GM21723 (cell line): Measurements from ENCODE around the gene CALY.

Experiments
- ATAC-seq: cut with Tn5 transposase; IDR thresholded peaks from one replicate; pipeline ENCODE4 v1.9.1; 2021; ENCODE audit warnings: mild to moderate bottlenecking, moderate library complexity; ENCODE audit not compliant: unreplicated experiment

Gene CALY

DNA sequence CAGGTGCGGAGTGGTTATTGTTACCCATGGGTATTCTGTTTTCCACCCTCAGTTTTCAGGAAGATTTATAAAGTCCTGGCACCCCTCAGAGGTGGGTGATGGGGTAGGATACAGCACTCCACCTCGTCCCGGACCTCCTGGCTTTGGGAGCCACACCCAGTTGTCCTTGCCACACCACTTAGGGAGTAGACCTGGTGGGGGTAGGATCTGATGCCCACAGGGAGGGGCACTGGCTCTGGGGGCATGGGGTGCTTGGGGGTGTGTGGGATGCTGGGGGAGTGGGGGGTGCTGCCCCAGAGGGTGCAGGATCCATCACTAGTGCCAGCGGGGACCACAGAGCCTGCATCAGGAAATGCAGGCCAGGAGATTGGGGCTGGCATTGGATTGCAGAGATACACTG is 23.5 kb downstream of the CALY start:
- no peak for ATAC-seq

DNA sequence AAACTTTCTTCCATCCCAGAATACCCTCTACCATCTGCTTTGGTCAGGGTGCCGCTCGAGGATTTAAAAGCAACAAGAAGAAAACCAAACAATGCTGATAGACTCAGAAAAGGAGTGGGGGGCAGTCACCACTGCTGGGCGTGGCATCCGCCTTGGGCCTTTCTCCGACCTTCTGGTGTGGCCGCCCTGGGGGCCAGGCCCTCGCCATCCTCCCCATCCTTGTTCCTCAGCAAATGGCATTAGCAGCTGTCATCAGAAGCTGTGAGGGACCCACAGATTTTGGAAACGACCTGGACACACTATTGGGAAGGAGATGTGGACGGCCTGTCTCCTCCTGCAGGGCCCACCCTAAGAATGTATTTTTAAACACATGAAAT is 23.9 kb downstream of the CALY start:
- no peak for ATAC-seq

- no peak for ATAC-seq
Observed at GRCh38 chr10:133312016-133312768, 24.5 kb downstream of the CALY start.

DNA sequence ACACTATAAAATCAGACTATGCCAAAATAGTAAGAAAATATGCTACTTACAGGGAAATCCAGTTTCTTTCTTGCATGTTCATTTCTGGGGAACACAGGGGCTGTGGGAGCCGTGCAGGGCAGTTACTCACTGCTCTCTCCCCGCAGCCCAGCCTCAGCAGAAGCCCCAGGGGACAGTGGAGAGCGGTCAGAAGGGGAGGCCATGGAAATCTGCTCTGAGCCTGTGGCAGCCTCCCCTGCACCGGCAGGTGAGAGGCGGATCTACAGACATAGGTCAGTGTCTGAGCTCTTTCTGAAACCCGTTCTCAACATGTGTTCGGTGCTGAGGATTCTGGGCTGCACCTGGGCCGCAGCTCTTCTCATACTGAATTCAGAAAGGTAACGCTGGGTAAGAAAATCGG is 25.1 kb downstream of the CALY start:
- ATAC-seq: no peak

- ATAC-seq: no peak
Observed at GRCh38 chr10:133310789-133311188, 25.9 kb downstream of the CALY start.

GRCh38 chr10:133310399-133310755 is 26.3 kb downstream of the CALY start:
- no peak for ATAC-seq

DNA sequence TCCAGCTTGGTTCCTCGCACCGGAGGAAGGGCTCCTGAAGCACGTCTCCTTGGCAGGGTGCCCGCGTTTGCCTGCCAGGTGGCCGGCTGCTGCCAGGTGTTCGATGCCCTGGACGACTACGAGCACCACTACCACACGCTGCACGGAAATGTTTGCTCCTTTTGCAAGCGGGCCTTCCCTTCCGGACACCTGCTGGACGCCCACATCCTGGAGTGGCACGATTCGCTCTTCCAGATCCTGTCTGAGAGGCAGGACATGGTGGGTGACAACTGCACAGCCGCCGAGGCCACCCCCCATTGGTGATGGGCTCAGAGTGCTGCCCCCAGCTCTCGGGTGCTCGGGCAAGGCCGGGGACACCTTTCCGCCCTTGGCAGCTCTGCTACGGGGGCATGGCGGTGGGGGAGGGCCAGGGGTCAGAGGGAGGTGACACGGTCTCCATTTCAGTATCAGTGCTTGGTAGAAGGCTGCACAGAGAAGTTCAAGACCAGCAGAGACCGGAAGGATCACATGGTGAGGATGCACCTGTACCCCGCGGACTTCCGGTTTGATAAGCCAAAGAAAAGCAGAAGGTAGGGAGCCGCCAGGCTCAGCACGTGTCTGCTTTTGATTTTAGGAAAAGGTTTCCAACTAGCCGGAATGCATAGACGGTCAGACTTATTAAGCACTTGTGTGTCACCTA is 26.8 kb downstream of the CALY start:
- no peak for ATAC-seq

- peak; percentile 70 for ATAC-seq
Observed at GRCh38 chr10:133309100-133309719, 27.5 kb downstream of the CALY start.

GRCh38 chr10:133308421-133309099 is 28.1 kb downstream of the CALY start, which contains the start of the genes TUBGCP2 and ZNF511:
Gene TUBGCP2, minus strand, starts transcription at chr10:133308872. Its CDS starts 5,931 bp downstream, at chr10:133302941.
Gene ZNF511, plus strand, starts transcription at chr10:133308914. Its CDS starts 30 bp downstream, at chr10:133308944.
- peak; percentile 82 for ATAC-seq

- ATAC-seq: peak; percentile 52
Observed at GRCh38 chr10:133307776-133308420, 28.8 kb downstream of the CALY start.

DNA sequence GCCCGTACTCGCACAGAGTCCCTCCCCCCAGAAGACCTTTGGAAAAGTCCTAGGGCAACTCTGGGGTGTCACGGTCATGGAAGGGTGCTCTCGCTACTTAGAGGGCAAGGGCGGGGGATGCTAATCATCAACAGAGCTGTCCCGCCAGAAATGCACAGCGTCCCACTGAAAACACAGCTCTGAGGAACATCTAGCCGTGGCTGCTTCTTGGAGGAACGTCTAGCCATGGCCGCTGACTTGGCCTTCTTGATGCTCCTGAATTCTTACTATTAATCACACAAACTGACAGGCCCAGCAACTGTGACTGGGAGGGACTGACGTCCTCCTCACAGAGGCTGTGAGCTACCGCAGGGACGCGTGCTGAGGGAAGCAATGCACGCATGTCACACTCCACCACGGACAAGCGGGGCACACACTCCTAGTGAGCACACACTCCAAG is 29.7 kb downstream of the CALY start:
- ATAC-seq: no peak

- no peak for ATAC-seq
Observed at GRCh38 chr10:133306097-133306476, 30.6 kb downstream of the CALY start.

DNA sequence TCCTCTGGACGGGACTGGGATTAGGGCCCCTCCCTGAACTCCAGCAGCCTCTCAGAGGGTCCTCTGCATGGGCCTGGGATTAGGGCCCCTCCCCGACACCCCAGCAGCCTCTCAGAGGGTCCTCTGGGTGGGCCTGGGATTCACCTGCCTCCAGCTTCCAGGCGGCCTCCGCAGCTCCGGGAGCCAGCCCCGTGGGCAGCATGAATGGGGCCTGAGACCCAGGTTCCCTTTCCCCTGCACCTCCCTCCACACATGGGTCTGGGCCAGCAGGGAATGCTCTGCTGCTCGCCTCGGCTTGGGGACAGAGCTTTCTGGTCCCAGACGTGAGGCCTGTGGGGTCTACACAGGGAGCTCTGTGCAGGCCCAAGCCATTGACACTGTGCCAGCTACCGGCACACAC is 33.5 kb downstream of the CALY start:
- ATAC-seq: no peak

- no peak for ATAC-seq
Observed at GRCh38 chr10:133302230-133302629, 34.5 kb downstream of the CALY start.

DNA sequence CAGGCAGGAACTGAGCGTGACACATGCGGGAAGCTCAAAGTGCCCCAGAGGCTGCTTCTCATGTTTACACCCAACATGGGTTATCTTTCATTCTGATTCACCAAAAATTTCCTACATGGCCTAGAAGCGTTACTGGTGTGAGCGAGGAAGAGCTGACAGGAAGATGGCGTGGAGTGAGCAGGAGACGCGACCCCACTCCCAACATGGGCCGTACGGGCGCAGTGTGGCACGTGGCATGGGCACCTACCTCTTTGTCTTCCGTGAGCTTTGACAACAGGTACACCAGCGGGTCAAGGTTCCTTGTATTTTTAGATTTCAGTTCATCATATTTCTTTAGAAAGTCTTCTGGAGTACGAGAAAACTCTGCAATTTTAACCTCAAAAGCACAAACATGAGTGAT is 37.0 kb downstream of the CALY start:
- ATAC-seq: no peak

- ATAC-seq: no peak
Observed at GRCh38 chr10:133299224-133299623, 37.5 kb downstream of the CALY start.

DNA sequence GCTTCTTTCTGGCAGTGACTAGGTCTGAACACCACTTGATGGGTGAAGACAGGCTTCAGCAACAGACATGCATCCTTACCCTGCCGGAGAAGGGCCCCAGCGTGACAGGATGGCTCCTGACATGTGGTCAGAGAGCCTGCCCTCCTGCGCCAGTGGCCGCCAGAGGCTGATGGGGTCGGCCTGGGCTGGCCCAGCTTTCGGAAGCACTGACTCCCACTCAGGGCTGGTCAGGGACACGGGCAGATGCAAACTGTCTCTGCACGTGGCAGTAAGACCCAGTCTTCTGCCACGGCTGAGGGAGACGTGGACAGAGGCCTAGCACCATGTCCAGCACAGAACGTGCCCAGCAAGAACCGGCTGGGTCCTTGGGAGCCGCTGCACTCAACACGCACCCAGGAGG is 38.2 kb downstream of the CALY start:
- no peak for ATAC-seq

- ATAC-seq: no peak
Observed at GRCh38 chr10:133297504-133297903, 39.2 kb downstream of the CALY start.

DNA sequence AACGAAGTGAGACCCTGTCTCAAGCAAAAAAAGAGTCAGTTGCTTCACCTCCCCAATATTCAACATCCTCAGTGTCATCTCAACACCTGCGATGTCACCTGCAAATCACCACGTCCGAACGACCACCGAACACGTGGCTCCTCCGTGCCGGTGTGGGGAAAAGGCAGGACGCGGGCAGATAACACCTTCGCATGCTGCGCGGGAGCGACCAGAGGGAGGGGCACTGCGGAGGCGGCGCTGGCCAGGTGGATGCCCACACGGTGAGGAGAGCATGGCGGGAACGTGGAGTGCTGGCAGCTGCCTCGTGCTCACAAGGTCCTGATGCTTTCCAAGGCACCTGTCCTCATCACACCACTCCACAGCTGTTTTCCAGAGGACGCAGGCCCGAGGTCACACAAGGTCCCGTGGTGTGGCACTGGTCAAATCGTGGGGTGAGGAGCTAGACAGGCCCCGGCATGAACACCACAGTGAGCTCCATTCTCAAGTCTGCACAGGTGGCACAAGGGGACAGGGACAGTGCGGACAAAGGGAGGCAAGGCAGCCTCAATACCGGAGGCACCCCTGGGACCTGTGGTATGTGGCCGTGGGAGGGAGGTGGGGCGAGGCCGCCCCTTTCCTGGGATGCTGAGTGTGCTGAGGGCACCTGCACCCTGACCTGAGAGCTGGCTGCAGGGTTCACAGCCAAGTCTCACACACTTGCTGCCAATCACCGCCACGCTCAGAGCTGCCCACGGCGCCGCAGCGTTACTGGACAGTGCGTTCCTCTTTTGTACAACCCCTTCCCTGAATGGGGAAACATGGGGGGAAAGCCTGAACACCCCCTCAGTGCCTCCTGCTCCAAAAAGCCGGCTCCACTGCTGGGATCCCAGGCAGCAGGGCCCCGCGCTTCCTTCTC is 41.0 kb downstream of the CALY start:
- ATAC-seq: no peak

GRCh38 chr10:133294189-133294588 is 42.5 kb downstream of the CALY start:
- ATAC-seq: no peak
